ENCODE measurements around the gene TSC22D4.

DNA sequence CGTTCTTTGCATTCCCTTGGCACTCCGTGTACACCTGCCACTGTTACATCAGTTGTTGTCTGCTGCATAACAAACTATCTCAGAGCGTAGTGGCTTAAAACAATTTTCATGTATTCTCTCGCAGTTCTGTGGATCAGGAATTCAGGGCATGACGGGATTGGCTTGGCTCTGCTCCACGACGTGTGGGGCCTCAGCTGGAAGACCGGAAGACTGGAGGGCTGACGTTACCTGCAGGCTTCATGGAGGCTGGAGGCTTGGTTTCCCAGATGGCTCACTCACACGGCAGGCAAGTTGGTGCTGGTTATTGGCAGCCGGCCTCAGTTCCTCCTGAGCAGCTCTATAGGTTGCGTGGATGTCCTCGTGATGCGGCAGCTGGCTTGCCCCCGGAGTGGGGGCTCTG is 30.2 kb upstream of the TSC22D4 start:
- no peak for TF ChIP-seq OVOL3 (tag by site-specific recombination; IDR thresholded peaks at IDR 0.05)
- no peak for TF ChIP-seq ZNF354C (tag by site-specific recombination; IDR thresholded peaks at IDR 0.05; ENCODE audit: borderline replicate concordance, low read depth)
- no peak for TF ChIP-seq WT1 (tag by site-specific recombination; IDR thresholded peaks at IDR 0.05)
- no peak for TF ChIP-seq ZNF121 (tag by site-specific recombination; IDR thresholded peaks at IDR 0.05)
- no peak for TF ChIP-seq CTCF (tag by site-specific recombination; IDR thresholded peaks at IDR 0.05)
- TF ChIP-seq ZNF23 (tag by site-specific recombination; IDR thresholded peaks at IDR 0.05; ENCODE audit: borderline replicate concordance): no peak
- TF ChIP-seq MYNN (tag by site-specific recombination; IDR thresholded peaks at IDR 0.05; ENCODE audit: borderline replicate concordance): no peak
- no peak for TF ChIP-seq PRDM1 (tag by site-specific recombination; IDR thresholded peaks at IDR 0.05)
- TF ChIP-seq, protein P1, sequence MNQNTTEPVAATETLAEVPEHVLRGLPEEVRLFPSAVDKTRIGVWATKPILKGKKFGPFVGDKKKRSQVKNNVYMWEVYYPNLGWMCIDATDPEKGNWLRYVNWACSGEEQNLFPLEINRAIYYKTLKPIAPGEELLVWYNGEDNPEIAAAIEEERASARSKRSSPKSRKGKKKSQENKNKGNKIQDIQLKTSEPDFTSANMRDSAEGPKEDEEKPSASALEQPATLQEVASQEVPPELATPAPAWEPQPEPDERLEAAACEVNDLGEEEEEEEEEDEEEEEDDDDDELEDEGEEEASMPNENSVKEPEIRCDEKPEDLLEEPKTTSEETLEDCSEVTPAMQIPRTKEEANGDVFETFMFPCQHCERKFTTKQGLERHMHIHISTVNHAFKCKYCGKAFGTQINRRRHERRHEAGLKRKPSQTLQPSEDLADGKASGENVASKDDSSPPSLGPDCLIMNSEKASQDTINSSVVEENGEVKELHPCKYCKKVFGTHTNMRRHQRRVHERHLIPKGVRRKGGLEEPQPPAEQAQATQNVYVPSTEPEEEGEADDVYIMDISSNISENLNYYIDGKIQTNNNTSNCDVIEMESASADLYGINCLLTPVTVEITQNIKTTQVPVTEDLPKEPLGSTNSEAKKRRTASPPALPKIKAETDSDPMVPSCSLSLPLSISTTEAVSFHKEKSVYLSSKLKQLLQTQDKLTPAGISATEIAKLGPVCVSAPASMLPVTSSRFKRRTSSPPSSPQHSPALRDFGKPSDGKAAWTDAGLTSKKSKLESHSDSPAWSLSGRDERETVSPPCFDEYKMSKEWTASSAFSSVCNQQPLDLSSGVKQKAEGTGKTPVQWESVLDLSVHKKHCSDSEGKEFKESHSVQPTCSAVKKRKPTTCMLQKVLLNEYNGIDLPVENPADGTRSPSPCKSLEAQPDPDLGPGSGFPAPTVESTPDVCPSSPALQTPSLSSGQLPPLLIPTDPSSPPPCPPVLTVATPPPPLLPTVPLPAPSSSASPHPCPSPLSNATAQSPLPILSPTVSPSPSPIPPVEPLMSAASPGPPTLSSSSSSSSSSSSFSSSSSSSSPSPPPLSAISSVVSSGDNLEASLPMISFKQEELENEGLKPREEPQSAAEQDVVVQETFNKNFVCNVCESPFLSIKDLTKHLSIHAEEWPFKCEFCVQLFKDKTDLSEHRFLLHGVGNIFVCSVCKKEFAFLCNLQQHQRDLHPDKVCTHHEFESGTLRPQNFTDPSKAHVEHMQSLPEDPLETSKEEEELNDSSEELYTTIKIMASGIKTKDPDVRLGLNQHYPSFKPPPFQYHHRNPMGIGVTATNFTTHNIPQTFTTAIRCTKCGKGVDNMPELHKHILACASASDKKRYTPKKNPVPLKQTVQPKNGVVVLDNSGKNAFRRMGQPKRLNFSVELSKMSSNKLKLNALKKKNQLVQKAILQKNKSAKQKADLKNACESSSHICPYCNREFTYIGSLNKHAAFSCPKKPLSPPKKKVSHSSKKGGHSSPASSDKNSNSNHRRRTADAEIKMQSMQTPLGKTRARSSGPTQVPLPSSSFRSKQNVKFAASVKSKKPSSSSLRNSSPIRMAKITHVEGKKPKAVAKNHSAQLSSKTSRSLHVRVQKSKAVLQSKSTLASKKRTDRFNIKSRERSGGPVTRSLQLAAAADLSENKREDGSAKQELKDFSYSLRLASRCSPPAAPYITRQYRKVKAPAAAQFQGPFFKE (tag by site-specific recombination; IDR thresholded peaks at IDR 0.05; ENCODE audit: borderline replicate concordance): no peak
- TF ChIP-seq ZBTB7A (tag by site-specific recombination; IDR thresholded peaks at IDR 0.05; ENCODE audit: low read depth): no peak
- no peak for TF ChIP-seq ZNF133 (tag by site-specific recombination; IDR thresholded peaks at IDR 0.05)
